AG09319 (cell line): Measurements from ENCODE around the gene FOXP3.
"Not testable (repeated sequence)": the region's sequence is repeated elsewhere in the genome, so short reads cannot be mapped to it uniquely, and the experiment has no call there.

Experiments
- DNase-seq: peaks from one replicate; pipeline ENCODE4 v3.0.0-alpha.2; 2010; ENCODE audit warnings: low read depth; ENCODE audit errors: extremely low read depth
- CTCF ChIP-seq: IDR thresholded peaks from 2 replicates; pipeline ENCODE4 v1.5.1; 2011; ENCODE audit warnings: low read depth, mild to moderate bottlenecking, inconsistent platforms, low read length, moderate library complexity

The FOXP3 gene

GRCh38 chrX:49264460-49264859, at the start of gene FOXP3:
FOXP3 (minus strand) TSS chrX:49264710; CDS start chrX:49258505, 6,205 bp downstream.
- no peak for TF ChIP-seq CTCF
- no peak for DNase-seq

GRCh38 chrX:49312176-49312575, 47.7 kb upstream of the FOXP3 start:
- TF ChIP-seq CTCF: no peak
- no peak for DNase-seq

- TF ChIP-seq CTCF: no peak
- no peak for DNase-seq
These were observed 45.9 kb upstream of the FOXP3 start for GRCh38 chrX:49310371-49310770.

- no peak for DNase-seq
These were observed 45.0 kb upstream of the FOXP3 start for GRCh38 chrX:49309401-49309981.

GRCh38 chrX:49308604-49309269, 44.2 kb upstream of the FOXP3 start:
- TF ChIP-seq CTCF: no peak
- no peak for DNase-seq

More at GRCh38 chrX:49309401-49309981, 45.0 kb upstream of the FOXP3 start:
- TF ChIP-seq CTCF: no peak

GRCh38 chrX:49307775-49308174, 43.3 kb upstream of the FOXP3 start:
- DNase-seq: not testable (repeated sequence)

GRCh38 chrX:49303346-49303745, 38.8 kb upstream of the FOXP3 start, which contains the start of gene GAGE10:
GAGE10 (plus strand) TSS chrX:49303646; CDS start chrX:49304860, 1,214 bp downstream.
- TF ChIP-seq CTCF: no peak
- DNase-seq: no peak

GRCh38 chrX:49300703-49301102, 36.2 kb upstream of the FOXP3 start:
- DNase-seq: no peak
- no peak for TF ChIP-seq CTCF

- DNase-seq: not testable (repeated sequence)
These were observed 34.8 kb upstream of the FOXP3 start for GRCh38 chrX:49299293-49299692.
